ENCODE results near the gene ZFC3H1.
"Not testable (repeated sequence)": the region's sequence is repeated elsewhere in the genome, so short reads cannot be mapped to it uniquely, and the experiment has no call there.

The ZFC3H1 gene

GRCh38 chr12:71576496-71576895 lies 87.2 kb downstream of the ZFC3H1 start:
- DNase-seq (ENCODE audit: low spot score) = no peak

GRCh38 chr12:71569885-71570284 lies 93.8 kb downstream of the ZFC3H1 start:
- not testable (repeated sequence) for DNase-seq (ENCODE audit: low spot score)

GRCh38 chr12:71567537-71567936 lies 96.1 kb downstream of the ZFC3H1 start:
- no peak for DNase-seq (ENCODE audit: low spot score)

GRCh38 chr12:71566655-71567054 lies 97.0 kb downstream of the ZFC3H1 start:
- DNase-seq (ENCODE audit: low spot score) = no peak

- DNase-seq (ENCODE audit: low spot score) = no peak
Observed at GRCh38 chr12:71565535-71565934, 98.1 kb downstream of the ZFC3H1 start.

GRCh38 chr12:71562676-71563595 lies 100.7 kb downstream of the ZFC3H1 start:
- DNase-seq (ENCODE audit: low spot score) = no peak

Data from ecto neural progenitor cell (in vitro differentiated cells).